Mucosa of gallbladder (tissue), 1 donor: Measurements from ENCODE around the gene DPEP3. TPM values are rescaled to one million over a fixed set of nuclear protein-coding genes. Genes with fewer than 3 reads are reported as not detected.
"Not testable (repeated sequence)": the region's sequence is repeated elsewhere in the genome, so short reads cannot be mapped to it uniquely, and the experiment has no call there.

ENCODE experiments used
- DNase-seq: peaks from one replicate; pipeline ENCODE4 v3.0.0-alpha.2; 2020; ENCODE audit warnings: low spot score
- total RNA-seq: library from RNA; stranded (reverse); gene quantifications from one replicate; pipeline ENCODE4 v1.2.1, GENCODE V29; 2021
- donor health status: DM: no; HTN: no; CAD: no.

The DPEP3 gene
- total RNA-seq, 1 donor from 2014 or later = not detected

DNA sequence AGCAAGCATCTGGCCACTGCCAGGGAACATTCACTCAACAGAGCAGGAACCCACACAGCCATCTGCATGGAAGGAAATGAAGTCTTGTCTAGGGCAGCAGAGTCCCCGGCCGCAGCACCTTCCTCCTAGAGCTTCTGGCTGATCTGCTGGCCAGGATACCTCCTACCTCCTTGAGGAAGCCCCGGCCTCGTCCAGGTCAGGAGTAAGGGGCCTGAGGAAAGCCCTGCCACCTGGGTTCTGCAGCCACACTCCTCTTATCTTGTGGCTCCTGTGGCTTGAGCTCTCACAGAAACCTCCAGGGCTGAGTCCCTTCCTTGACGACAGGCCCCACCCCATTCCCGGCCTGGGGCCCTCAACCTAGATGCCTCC, 13.7 kb upstream of the DPEP3 start:
- not testable (repeated sequence) for DNase-seq

DNA sequence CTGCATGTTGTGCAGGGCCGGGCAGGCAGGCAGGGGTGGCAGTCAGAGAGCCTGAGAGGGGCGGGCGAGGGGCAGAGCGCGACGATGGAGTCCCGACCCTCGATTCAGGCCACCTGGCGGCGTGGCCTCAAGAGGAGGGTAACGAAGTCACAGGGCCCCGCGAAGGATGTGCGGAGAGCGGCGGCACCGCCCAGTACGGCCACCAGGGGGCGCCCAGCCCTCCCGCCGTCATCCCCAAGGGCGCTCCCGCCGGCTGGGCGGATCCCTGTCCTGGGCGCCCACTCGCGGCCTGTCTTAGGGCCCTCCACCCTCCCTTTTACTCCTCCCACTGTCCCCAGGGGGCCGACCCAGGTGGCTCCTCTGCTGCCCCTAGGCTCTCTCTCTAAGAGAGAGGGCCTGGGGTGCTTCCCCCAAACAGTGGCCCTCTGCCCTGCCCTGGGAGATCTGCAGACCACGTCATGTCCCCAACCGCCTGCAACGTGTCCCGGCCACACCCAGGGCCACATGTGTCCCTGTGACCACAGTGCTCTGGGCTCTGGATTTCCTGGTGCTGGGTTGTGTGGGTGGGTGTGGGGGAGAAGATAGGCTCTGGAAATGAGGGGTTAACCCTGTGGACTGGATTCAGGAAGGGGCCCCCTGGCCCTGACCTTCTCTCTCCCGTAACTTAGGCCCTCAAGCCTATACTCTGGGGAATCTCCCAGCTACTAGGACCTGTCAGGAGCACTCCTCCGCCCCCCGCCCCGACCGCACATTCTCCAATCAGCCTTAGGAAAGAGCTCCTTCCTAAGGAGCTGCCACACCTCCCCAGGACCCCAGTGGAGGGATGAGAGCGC, 13.1 kb upstream of the DPEP3 start:
- peak; percentile 74 for DNase-seq

DNA sequence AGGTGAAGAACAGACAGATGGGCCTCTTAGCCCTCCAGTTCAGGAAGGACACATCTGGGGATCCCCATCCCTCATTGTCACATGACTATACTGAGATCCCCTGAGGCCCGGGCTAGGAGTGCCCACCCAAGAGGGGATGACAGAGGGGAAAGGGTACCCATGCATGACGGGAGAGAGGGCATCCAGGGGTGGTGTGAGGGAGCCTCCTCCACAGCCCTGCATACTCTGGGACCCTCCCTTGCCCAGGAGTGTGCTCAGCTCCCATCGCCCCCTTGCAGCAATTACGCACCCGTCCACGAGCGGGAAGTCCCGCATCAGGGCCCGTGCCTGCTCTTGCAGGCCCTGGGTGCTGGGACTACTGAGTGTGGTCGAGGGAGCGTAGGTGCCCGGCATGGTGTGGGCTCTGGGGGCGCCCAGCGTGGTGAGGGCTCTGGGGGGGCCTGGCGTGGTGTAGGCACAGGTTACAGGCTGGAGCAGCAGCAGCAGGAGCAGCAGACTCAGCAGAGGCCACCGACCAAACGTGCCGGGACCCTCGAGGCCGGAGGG, 12.4 kb upstream of the DPEP3 start:
- DNase-seq = no peak

DNA sequence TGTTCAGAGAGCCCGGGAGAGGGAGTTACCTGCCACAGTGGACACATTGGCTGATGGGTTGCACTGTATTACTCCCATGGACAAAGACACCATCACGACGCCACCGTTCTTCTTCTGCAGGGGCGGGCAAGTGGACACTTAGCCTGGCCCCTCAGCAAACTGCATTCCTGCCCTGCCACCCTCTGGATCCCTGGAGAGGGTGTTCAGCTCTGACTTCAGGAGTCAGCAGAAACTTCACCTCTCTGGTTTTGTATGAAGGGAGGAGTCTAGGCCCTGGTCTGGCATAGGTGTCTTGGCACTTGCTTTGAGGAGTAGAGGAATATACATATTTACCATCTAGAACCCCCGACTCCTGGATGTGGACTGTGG, 9.7 kb upstream of the DPEP3 start:
- no peak for DNase-seq

DNA sequence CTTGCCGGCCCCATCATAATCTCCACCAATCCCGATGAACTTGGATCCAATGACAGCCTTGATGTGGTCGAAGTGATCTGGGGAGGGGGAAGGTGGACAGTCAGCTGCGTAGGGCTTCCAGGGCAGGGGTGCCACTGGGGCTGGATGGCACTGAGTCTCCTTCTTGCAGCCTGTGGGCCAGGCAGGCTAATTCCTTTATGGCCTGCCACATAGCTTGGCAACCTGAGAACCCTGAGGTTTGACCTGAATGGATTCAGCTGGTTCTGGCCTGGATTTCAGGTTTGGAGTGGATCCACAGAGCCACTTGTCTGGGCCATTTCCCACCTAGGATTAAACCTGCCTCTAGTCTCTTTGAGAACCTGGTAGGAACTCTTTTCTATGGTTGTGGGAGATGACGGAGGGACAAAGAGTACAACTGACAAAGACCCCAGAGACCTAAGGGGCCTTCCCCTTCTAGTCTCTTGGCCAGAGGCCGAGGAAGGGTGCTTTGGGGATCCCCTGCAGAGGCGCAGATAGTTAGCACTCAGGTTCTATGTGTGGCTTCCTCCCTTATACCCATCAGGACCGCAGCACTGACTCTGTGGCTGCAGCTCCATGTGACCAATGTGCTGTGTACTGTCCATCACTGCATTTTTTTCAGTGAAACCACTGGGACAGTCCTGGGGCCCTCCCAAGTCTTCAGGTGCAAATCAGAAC, 9.2 kb upstream of the DPEP3 start:
- DNase-seq = no peak

DNA sequence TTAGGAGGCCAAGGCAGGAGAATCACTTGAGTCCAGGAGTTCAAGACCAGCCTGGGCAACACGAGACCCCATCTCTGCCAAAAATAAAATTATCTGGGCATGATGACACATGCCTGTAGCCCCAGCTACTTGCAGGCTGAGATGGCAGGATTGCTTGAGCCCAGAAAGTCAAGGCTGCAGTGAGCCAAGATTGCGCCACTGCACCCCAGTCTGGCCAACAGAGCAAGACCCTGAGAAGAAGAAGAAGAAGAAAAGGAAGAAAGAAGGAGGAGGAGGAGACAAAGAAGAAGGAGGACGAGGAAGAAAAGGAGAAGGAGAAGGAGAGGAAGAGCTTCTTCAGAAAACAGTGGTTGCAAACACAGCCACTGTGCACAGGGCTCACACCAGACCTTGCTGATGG, 8.4 kb upstream of the DPEP3 start:
- no peak for DNase-seq

DNA sequence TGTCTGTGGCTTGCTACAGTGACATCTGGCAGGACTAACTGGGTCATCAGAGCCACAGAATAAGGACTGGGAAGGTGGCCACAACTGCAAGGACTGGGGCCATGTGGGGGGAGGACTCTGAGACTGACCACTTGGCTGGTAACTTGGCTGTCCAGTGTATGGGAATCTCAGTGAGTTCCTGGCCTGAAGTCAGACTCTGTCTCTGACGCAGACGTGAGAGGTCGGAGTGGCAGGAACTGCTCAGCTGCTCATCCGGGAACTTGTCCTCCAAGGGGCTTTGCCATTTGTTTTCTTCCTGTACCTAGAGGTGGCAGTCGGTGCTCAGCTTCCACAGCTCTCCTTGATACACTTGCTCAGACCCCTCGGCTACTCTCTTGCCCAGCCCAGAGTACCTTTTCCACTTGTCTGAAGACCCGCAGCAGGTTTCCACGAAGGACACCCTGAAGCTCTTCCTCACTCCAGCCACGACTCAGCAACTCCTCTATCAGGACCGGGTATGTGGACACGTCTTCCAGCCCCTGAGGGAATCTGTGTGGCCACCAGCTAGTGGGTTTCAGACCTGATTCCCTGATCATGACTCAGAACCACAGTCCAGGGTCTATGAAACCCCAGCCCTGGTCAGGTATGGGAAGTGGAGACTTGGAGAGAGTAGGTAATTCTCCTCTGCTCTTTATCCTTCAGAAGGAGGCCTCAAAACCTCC, 7.3 kb upstream of the DPEP3 start:
- no peak for DNase-seq

DNA sequence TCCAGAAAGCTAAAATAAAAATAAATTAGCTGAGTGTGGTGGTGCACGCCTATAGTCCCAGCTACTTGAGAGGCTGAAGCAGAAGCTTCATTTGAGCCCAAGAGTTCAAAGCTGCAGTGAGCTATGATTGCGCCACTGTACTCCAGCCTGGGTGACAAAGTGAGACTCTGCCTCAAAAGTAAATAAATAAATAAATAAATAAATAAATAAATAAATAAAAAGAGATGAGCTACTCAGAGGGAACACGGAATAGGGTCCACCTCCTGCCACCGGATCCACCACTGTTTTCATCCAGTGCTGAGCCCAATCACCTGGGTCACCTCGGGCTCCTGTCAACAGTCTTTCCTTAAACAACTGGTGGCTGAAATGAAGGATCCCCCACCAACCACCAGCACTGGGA, 6.7 kb upstream of the DPEP3 start:
- no peak for DNase-seq

DNA sequence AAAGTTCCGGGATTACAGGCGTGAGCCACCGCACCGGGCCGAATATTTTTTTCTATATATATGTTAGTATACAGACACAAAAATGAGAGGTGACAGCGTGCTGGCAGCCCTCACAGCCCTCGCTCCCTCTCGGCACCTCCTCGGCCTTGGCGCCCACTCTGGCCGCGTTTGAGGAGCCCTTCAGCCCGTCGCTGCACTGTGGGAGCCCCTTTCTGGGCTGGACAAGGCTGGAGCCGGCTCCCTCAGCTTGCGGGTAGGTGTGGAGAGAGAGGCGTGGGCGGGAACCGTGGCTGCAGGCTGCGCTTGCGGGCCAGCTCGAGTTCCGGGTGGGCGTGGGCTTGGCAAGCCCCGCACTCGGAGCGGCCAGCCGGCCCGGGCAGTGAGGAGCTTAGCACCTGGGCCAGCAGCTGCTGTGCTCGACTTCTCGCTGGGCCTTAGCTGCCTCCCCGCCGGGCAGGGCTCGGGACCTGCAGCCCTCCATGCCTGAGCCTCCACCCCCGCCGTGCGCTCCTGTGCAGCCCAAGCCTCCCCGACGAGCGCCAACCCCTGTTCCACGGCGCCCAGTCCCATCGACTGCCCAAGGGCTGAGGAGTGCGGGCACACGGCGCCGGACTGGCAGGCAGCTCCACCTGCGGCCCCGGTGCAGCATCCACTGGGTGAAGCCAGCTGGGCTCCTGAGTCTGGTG, 1.9 kb upstream of the DPEP3 start:
- no peak for DNase-seq

DNA sequence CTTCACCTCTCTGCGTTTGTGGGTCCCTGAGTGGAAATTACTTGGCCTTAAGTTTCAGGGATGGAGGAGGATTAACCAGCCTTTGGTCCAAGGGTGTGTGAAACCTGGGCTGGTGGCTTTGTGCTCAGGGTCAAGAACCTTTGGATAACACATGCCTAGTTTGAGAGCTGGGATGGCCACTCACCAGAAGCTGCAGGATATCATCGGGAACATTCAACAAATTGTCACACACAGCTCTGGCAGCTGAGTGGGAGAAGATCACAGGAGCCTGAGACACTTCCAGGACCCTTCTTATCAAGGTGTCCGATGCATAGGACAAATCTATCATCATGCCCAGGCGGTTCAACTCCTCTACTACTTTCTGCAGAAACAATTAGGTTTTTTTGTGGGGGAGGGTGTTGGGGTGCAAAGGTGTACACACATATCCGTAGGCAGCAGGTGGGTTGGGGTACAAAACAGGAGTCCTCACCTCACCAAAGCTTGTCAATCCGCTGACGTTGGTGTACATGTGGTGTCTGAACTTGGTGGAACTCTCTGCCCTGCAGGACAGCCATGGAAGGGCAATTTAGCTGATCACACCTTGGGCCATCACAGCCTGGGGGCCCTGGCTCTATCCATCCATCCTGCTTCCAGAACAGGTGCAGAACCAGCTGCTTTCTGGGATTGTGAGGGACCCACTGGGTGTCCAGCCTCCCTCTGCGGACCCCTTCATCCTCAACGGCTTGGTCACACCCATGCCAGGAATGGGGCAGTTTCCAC, 2.7 kb downstream of the DPEP3 start:
- DNase-seq = no peak

DNA sequence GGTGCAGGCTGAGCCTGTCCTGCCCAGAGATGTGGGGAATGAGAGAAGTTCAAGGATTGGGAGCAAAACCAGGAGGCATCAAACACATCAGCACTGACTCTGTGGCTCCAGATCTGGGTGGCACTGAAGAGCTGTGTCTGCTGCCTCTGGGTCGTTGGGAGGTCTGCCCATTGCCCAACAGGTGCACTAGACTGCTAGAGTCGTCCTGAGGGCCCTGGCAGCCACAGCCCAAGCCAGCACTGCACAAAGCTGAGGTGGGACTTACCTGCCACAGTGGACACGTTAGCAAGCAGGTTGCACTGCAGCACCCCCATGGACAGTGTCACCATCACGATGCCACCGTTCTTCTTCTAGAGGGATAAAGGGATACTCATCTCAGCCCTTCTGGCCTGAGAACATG, 3.3 kb downstream of the DPEP3 start:
- DNase-seq = no peak

DNA sequence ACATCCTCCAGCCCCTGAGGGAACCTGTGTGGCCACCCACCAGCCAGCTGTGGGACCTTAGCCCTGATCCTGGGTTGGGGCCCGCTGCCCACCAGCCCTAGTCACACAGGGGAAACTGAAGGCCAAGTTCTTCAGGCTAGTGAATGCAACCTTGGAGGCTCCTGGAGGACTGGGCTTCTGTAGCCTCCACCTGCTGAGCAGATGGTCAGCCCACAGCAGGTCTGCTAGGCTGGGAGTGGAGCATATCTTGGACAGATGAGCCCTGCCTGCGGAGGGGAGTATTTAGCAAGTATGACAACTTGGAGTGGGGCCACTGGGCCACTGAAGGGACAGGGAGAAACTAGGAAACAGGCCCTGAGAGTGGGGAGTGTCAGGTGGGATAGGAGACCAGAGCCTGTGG, 4.1 kb downstream of the DPEP3 start:
- DNase-seq = no peak

DNA sequence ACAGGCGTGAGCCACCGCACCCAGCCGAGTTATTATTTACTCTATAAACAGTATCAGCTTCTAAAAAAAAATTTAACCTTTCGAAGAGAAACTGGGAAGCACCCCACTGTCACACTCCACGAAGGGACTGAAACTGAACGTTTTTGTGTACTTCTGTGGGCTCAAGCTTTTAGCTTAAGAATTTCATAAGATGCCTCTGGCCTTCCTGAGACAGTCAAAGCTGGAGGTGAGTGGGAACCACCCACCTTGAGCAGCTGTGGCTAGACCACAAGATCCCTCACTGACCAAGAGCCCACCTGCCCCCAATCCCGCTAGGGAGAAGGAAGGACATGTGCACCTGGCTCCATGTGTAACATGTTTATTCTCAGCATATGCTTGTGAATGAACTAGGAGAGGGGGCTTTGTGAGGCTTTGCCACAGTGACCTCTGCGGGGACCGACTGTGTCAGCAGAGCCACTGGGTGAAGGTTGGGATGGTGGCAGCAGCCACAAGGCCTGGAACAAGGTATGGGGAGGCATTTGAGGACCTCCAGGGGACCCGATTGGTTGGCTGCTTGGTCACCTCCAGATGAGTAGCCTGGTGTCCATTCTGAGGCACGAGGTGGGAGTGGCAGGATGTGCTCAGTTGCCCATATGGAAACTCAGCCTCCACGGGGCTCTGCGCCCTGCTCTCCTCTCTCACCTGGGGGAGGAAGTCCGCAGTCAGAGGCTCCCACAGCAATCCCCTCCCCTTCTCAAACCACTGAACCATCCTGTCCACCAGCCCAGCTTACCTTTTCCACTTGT, 4.8 kb downstream of the DPEP3 start:
- no peak for DNase-seq

DNA sequence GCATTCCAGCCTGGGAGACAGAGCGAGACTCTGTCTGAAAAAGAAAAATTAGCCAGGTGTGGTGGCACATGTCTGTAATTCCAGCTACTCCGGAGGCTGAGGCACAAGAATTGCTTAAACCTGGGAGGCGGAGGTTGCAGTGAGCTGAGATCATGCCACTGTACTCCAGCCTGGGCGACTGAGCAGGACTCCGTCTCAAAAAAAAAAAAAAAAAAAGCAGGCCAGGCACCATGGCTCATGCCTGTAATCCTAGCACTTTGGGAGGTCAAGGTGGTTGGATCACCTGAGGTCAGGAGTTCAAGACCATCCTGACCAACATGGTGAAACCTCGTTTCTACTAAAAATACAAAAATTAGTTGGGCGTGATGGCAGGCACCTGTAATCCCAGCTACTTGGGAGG, 8.0 kb downstream of the DPEP3 start:
- not testable (repeated sequence) for DNase-seq

DNA sequence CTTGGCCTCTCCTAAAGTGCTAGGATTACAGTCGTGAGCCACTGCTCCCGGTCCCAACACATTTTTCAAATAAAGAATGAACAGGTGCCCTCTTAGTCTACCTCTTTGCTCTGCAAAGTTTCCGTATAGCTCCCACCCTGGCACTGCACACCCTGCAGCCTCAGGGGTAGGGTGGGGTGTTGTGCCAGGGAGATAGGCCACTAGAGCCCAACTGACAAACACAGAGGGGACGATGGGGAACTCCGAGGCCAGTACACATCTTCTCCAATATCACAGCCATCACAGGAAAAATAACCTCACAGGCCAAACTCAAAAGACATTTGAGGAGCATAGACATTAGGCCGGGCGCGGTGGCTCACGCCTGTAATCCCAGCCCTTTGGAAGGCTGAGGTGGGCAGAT, 9.2 kb downstream of the DPEP3 start:
- no peak for DNase-seq

DNA sequence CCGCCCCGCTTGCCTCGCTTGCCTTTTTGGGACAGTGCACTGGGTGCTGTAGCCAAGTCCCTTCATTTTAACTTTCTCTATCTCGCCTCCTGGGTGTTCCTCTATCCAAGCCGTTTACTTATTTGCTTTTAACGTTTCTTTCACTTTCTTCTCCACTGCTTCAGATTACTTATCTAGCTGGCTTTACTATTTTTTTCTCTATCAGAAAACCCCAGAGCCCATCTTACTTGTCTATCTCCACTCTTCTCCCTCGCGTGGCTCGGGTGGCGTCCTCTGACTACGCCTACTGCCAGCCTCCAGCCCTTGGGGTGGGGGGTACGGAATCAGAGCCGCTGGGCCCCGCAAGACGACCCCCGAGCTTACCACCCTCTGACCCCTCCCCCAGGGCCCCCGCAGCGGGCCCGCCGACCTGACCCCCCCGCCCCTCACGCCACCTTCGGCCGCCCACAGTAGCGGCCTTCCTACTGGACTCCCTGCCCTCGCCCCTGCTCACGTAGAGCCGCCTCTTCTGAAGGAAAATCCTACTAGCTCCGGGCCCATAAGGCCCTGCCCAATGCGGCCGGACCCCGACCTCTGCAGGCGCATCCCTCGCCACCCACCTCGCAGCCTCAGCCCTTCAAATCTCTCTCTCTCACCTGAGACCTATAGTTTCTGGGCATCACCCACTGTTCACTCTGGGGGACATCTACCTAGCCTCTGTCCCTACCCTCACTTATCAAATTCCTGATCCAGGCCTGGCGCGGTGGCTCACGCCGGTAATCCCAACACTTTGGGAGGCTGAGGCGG, 10.9 kb downstream of the DPEP3 start:
- DNase-seq = no peak

DNA sequence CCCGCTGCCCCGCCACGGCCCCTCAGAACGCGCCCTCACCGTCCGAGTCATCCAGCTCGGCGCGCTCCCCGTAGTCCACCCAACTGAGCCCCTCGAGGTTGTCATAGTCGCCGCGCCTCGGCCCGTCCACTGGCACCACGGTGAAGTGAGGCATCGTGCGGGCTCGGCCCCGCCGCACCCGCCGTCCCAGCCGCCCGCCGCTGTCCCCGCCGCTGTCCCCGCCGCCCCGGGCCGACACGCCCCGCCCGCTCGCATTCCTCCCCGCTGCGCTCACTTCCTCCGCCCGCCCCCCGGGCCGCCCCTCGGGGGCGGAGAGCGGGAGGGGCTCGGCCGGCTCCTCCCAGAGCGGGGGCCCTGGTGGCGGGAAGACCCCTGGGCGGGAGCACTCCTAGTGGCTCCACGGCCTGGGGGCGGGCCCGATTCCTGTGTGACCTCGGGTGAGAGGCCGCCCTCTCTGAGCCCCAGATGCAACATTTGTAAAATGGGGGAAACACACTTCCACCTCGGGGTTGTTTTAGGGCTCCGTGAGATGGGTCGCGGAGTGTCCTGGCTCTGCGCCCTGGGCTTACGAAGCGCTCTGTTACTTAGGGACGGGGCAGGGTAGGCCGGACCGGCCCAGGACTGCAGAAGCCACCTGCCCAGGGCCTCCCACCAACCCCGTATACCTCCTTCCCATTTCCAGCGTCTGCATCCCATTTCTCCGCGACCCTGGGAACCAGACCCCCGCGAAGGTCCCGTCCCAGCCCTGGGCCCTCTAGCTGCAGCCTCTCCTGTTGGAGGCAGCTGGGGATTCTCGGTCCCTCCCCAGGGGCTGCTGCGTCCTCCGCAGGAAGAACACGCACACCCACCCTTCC, 11.7 kb downstream of the DPEP3 start, which contains the start of gene SLC12A4:
Gene SLC12A4, minus strand, starts transcription at position 238 of the 854 bp plus-strand sequence. Its CDS starts 84 bp downstream, at position 154.
- peak; percentile 71 for DNase-seq

DNA sequence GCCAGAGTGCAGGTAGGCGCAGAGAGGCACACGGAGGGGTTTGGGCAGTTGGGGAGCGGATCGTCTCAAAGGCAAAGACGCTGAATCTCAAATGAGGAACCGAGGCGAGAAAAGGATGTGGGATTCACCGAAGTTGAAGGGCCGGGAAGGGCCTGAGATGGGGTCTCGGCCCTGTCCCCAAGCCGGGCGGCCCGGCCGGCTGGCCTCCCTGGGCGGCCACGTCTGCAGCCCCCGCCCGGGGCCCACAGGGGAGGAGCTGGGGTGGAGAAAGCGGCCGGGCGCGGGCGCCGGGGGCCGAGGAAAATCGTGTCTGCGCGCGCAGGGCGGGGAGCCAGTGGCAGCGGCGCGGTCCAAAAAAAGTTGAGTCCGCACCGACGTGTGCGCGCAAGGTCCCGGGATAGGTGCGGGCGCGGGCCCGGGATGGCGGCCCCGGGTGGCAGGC, 12.3 kb downstream of the DPEP3 start:
- no peak for DNase-seq
